ENCODE results near the gene ACBD6.

The ACBD6 gene

DNA sequence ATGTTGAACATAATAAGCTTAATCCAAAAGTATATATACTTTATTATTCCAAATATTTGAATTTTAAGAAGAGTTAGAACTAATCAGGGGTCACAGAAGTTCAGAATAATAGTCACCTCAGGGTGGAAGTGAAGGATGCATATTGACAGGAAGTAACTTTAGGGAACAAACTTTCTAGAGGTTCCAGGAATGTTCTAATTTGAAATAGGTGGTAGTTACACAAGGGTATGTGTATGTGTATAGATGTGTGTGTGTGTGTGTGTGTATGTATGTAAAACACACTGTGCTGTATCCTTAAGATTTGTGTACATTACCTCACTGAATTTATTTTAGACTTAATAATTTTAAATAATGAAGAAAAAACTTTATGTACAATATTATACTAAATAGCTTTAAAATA, 110.4 kb downstream of the ACBD6 start:
- no peaks in the 10 kb centered on the region for H3K27me3 ChIP-seq (ENCODE audit: insufficient read depth, low read length)
- H3K4me3 ChIP-seq (ENCODE audit: low read depth, low read length), result no peak overlapping the region
- peaks cover 2% of the 10 kb centered on the region for H3K79me2 ChIP-seq (ENCODE audit: control insufficient read depth, insufficient read depth, low read length, unreplicated experiment)
- H3K36me3 ChIP-seq (ENCODE audit: insufficient read depth, low read length), result peaks cover 19% of the 10 kb centered on the region
- H2AFZ ChIP-seq (ENCODE audit: low read length, unreplicated experiment), result no peak overlapping the region
- no peaks in the 10 kb centered on the region for H3K4me1 ChIP-seq (ENCODE audit: control insufficient read depth, insufficient read depth, low read length, unreplicated experiment)
- no peak overlapping the region for H3K27ac ChIP-seq (ENCODE audit: low read depth, low read length)

DNA sequence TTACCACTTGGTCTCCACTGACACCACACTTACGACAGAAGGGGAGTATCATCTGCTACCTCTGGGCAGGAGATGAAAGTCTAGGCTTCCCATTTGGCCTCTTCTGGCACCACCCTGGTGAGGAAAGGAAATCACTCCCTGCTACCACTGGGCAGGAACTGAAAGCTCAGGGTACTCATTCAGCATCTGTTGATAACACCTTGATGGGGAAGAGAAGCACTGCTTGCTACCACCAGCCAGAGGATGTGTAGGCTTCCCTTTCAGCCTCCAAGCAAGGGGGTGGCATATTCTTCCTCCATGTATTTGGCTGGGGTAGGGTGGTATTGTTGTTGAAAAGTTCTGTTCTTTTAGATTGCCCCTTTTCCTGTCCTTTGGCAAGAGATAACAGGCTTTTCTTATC, 115.0 kb downstream of the ACBD6 start:
- Histone ChIP-seq H3K4me3 (ENCODE audit: low read depth, low read length) (no peak overlapping the region), H3K36me3 (ENCODE audit: insufficient read depth, low read length) (peaks cover 12% of the 10 kb centered on the region), H3K27ac (ENCODE audit: low read depth, low read length) (no peak overlapping the region), H2AFZ (ENCODE audit: low read length, unreplicated experiment) (no peak overlapping the region), H3K79me2 (ENCODE audit: control insufficient read depth, insufficient read depth, low read length, unreplicated experiment) (no peaks in the 10 kb centered on the region), H3K27me3 (ENCODE audit: insufficient read depth, low read length) (no peaks in the 10 kb centered on the region), H3K4me1 (ENCODE audit: control insufficient read depth, insufficient read depth, low read length, unreplicated experiment) (no peaks in the 10 kb centered on the region)

DNA sequence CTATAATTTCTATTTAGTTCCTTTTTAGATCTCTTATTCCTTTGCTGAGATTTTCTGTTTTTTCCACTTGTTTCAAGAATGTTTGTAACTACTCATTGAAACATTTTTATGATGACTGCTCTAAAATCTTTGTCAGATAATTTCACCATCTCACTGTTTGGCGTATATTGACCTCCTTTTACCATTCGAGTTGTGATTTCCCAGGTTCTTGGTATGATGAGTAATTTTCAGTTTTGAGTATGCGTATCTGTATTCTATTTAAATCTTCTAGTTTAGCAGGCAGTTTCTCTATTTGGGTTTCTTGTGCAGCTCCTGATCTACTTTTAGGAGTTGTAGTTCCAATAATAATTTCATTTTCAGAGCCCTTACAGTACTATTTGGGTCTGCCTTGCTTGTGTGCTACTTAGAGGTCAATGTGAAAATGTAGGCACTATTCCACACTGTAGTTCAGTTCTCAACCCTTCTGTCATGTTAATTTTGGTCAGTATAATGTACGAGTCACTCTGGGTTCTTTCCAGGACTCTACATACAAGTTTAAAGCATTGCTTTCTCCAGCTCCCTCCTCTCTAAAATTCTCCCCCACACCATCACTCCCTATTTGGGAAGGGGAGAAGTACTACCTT, 115.5 kb downstream of the ACBD6 start:
- Histone ChIP-seq H3K4me3 (ENCODE audit: low read depth, low read length) (no peak overlapping the region), H3K79me2 (ENCODE audit: control insufficient read depth, insufficient read depth, low read length, unreplicated experiment) (no peaks in the 10 kb centered on the region), H3K27me3 (ENCODE audit: insufficient read depth, low read length) (no peaks in the 10 kb centered on the region), H3K36me3 (ENCODE audit: insufficient read depth, low read length) (peaks cover 12% of the 10 kb centered on the region), H2AFZ (ENCODE audit: low read length, unreplicated experiment) (no peak overlapping the region), H3K27ac (ENCODE audit: low read depth, low read length) (no peak overlapping the region), H3K4me1 (ENCODE audit: control insufficient read depth, insufficient read depth, low read length, unreplicated experiment) (no peaks in the 10 kb centered on the region)

DNA sequence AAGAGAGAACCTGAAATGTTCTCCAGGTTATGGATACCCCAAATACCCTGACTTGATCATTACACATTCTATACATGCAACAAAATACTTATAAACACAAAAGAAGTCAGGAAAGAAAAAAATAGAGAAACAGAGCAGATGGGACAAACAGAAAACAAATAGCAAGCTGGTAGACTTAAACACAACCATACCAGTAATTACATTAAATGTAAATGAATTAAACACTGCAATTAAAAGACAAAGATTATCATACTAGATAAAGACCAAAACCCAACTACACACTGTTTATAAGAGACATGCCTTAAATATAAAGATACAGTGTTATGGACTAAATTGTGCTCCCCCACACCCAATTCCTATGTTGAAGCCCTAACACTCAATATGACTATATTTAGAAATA, 117.2 kb downstream of the ACBD6 start:
- H3K4me3 ChIP-seq (ENCODE audit: low read depth, low read length), result no peak overlapping the region
- no peak overlapping the region for H2AFZ ChIP-seq (ENCODE audit: low read length, unreplicated experiment)
- no peaks in the 10 kb centered on the region for H3K27me3 ChIP-seq (ENCODE audit: insufficient read depth, low read length)
- H3K79me2 ChIP-seq (ENCODE audit: control insufficient read depth, insufficient read depth, low read length, unreplicated experiment), result peaks cover 8% of the 10 kb centered on the region
- no peaks in the 10 kb centered on the region for H3K4me1 ChIP-seq (ENCODE audit: control insufficient read depth, insufficient read depth, low read length, unreplicated experiment)
- peaks cover 16% of the 10 kb centered on the region for H3K36me3 ChIP-seq (ENCODE audit: insufficient read depth, low read length)
- H3K27ac ChIP-seq (ENCODE audit: low read depth, low read length), result no peak overlapping the region

DNA sequence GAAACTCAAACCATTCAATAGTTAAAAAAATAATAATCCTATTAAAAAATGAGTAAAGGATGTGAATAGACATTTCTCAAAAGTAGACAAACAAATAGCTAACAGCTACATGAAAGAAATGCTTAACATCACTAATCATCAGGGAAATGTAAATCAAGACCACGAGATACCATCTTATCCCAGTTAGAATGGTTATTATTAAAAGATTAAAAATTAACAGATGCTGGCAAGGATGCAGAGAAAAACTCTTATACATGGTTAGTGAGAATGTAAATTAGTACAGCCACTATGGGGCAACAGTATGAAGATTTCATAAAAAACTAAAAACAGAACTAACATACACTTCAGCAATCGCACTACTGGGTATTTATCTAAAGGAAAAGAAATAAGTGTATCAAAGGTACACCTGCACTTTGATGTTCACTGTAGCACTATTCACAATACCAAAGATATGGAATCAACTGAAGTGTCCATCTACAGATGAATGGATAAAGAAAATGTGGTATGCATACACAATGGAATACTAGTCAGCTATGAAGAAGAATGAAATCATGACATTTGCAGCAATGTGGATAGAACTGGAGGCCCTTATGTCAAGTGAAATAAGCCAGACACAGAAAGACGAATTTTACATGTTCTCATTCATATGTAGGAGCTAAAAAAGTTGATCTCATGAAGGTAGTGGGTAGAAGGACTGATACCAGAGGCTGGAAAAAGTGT, 117.9 kb downstream of the ACBD6 start:
- no peak overlapping the region for H2AFZ ChIP-seq (ENCODE audit: low read length, unreplicated experiment)
- peaks cover 14% of the 10 kb centered on the region for H3K79me2 ChIP-seq (ENCODE audit: control insufficient read depth, insufficient read depth, low read length, unreplicated experiment)
- H3K36me3 ChIP-seq (ENCODE audit: insufficient read depth, low read length), result peaks cover 21% of the 10 kb centered on the region
- H3K4me3 ChIP-seq (ENCODE audit: low read depth, low read length), result no peak overlapping the region
- H3K27me3 ChIP-seq (ENCODE audit: insufficient read depth, low read length), result no peaks in the 10 kb centered on the region
- no peak overlapping the region for H3K27ac ChIP-seq (ENCODE audit: low read depth, low read length)
- H3K4me1 ChIP-seq (ENCODE audit: control insufficient read depth, insufficient read depth, low read length, unreplicated experiment), result no peaks in the 10 kb centered on the region

DNA sequence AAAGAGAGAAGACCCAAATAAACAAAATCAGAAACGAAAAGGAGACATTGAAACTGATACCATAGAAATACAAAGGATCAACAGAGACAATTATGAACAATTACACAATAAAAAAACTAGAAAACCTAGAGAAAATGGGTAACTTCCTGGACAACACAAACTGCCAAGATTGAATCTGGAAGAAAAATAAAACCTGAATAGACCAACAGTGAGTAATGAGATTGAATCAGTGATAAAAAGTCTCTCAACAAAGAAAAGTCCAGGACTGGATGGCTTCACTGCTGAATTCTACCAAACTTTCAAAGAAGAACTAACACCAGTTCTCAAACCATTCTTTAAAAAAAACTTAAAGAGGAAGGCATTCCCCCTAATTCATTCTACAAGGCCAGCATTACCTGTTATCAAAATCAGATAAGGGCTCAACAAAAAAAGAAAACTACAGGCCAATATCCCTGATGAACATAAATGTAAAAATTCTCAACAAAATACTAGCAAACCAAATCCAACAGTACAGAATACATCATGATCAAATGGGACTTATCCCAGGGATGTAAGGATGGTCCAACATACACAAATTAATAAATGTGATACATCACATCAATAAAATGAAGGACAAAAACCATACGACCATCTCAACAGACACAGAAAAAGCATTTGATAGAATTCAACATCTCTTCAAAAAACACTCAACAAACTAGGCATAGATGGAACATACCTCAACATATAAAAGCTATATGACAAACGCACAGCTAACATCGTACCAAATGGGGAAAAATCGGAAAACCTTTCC, 119.9 kb downstream of the ACBD6 start:
- H3K27me3 ChIP-seq (ENCODE audit: insufficient read depth, low read length), result no peaks in the 10 kb centered on the region
- H3K79me2 ChIP-seq (ENCODE audit: control insufficient read depth, insufficient read depth, low read length, unreplicated experiment), result peaks cover 28% of the 10 kb centered on the region
- H3K4me3 ChIP-seq (ENCODE audit: low read depth, low read length), result no peak overlapping the region
- H3K27ac ChIP-seq (ENCODE audit: low read depth, low read length), result peak overlapping the region; percentile 27
- H3K36me3 ChIP-seq (ENCODE audit: insufficient read depth, low read length), result peaks cover 31% of the 10 kb centered on the region
- no peak overlapping the region for H2AFZ ChIP-seq (ENCODE audit: low read length, unreplicated experiment)
- H3K4me1 ChIP-seq (ENCODE audit: control insufficient read depth, insufficient read depth, low read length, unreplicated experiment), result no peaks in the 10 kb centered on the region

DNA sequence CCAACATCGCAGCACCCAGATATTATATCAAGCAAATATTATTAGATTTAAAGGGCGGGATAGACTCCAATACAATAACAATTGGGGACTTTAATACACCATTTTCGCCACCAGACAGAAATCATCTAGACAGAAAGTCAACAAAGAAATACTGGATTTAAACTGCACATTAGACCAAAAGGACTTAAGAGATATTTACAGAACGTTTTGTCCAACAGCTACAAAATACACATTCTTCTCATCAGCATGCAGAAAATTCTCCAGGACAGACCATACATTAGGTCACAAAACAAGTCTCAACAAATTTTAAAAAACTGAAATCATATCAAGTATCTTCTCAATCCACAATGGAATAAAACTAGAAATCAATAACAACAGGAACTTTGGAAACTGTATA, 121.2 kb downstream of the ACBD6 start:
- peaks cover 33% of the 10 kb centered on the region for H3K36me3 ChIP-seq (ENCODE audit: insufficient read depth, low read length)
- H3K4me3 ChIP-seq (ENCODE audit: low read depth, low read length), result no peak overlapping the region
- H3K4me1 ChIP-seq (ENCODE audit: control insufficient read depth, insufficient read depth, low read length, unreplicated experiment), result no peaks in the 10 kb centered on the region
- no peaks in the 10 kb centered on the region for H3K27me3 ChIP-seq (ENCODE audit: insufficient read depth, low read length)
- H3K79me2 ChIP-seq (ENCODE audit: control insufficient read depth, insufficient read depth, low read length, unreplicated experiment), result peaks cover 31% of the 10 kb centered on the region
- no peak overlapping the region for H3K27ac ChIP-seq (ENCODE audit: low read depth, low read length)
- no peak overlapping the region for H2AFZ ChIP-seq (ENCODE audit: low read length, unreplicated experiment)

DNA sequence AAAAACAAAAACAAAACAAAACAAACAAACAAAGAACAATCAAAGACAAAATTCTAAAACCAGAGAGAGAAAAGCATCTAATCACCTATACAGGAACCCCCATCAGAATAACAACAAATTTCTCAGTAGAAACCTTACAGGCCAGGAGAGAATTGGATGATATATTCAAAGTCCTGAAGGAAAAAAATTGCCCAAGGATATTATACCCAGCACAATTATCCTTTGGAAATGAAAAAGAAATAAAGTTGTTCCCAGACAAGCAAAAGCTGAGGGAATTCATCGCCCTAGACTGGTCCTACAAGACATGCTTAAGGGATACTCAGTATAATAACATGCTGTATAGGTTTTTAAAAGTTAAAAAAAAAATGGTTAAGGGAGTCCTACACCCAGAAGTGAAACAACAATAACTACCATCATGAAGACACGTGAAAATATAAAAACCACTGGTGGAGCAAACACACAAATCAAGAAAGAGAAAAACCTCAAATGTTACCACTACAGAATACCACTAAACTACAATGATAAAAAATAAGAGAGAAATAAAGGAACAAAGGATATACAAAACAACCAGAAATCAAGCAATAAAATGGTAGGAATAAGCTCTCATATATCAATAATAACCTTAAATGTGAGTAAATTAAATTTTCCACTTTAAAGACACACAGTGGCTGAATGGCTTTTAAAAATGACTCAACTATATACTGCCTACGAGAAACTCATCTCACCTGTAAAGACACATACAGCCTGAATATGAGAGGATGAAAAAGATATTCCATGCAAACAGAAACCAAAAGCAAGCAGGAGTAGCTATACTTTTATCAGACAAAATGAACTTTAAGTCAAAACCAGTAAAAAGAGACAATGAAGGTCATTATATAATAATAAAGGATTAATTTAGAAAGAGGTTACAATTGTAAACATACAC, 121.9 kb downstream of the ACBD6 start:
- no peak overlapping the region for H2AFZ ChIP-seq (ENCODE audit: low read length, unreplicated experiment)

DNA sequence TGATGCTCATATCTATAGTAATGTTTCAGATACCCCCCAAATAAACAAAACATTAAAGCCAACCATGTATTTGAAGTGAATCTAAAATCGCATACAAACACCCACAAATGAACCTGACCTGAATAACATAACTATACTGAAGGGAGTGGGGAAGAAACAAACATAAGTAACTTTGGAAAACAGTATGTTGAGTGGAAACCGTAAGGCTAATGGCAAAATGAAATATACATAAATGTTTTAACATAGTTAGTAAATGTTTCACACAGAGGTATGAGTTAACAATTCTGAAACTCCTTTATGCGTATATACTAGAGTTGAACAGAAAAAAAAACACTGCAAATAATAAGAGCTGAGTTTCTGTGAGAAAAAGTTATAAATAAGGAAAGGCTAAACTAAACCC, 125.6 kb downstream of the ACBD6 start:
- Histone ChIP-seq H3K4me1 (ENCODE audit: control insufficient read depth, insufficient read depth, low read length, unreplicated experiment) (no peaks in the 10 kb centered on the region), H3K27ac (ENCODE audit: low read depth, low read length) (no peak overlapping the region), H2AFZ (ENCODE audit: low read length, unreplicated experiment) (no peak overlapping the region), H3K36me3 (ENCODE audit: insufficient read depth, low read length) (peaks cover 24% of the 10 kb centered on the region), H3K4me3 (ENCODE audit: low read depth, low read length) (no peak overlapping the region), H3K79me2 (ENCODE audit: control insufficient read depth, insufficient read depth, low read length, unreplicated experiment) (peaks cover 31% of the 10 kb centered on the region), H3K27me3 (ENCODE audit: insufficient read depth, low read length) (no peaks in the 10 kb centered on the region)

More for the DNA sequence above, 121.9 kb downstream of the ACBD6 start:
- Histone ChIP-seq H3K79me2 (ENCODE audit: control insufficient read depth, insufficient read depth, low read length, unreplicated experiment) (peaks cover 31% of the 10 kb centered on the region), H3K36me3 (ENCODE audit: insufficient read depth, low read length) (peaks cover 33% of the 10 kb centered on the region), H3K4me1 (ENCODE audit: control insufficient read depth, insufficient read depth, low read length, unreplicated experiment) (no peaks in the 10 kb centered on the region), H3K27ac (ENCODE audit: low read depth, low read length) (no peak overlapping the region), H3K27me3 (ENCODE audit: insufficient read depth, low read length) (no peaks in the 10 kb centered on the region), H3K4me3 (ENCODE audit: low read depth, low read length) (no peak overlapping the region)

DNA sequence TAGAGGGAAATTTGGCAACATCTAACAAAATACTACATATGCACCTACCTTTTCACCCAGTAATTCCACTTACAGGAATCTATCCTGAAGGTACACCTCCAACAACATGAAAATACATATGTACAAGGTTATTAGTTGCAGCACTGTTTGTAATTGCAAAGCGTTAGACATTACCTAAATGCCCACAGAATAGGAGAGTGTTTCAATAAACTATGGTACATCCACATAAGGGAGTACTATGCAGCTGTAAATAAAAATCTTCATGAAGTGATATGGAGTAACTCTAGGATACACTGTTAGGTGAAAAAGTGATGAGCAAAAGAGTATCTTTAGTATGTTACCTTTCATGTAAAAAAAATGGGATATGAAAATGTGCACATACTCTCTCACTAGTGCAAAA, 126.1 kb downstream of the ACBD6 start:
- Histone ChIP-seq H3K27me3 (ENCODE audit: insufficient read depth, low read length) (no peaks in the 10 kb centered on the region), H3K79me2 (ENCODE audit: control insufficient read depth, insufficient read depth, low read length, unreplicated experiment) (peaks cover 30% of the 10 kb centered on the region), H3K27ac (ENCODE audit: low read depth, low read length) (no peak overlapping the region), H3K4me3 (ENCODE audit: low read depth, low read length) (no peak overlapping the region), H3K36me3 (ENCODE audit: insufficient read depth, low read length) (peaks cover 24% of the 10 kb centered on the region), H3K4me1 (ENCODE audit: control insufficient read depth, insufficient read depth, low read length, unreplicated experiment) (no peaks in the 10 kb centered on the region), H2AFZ (ENCODE audit: low read length, unreplicated experiment) (no peak overlapping the region)
